GM19468 (cell line): Measurements from ENCODE around the gene SLC1A5.
A peak's percentile ranks its signal among the peaks of the same experiment; 100 is the strongest.
"Not testable (repeated sequence)": the region's sequence is repeated elsewhere in the genome, so short reads cannot be mapped to it uniquely, and the experiment has no call there.

Experiments
- ATAC-seq: cut with Tn5 transposase; IDR thresholded peaks from one replicate; pipeline ENCODE4 v1.9.1; 2021; ENCODE audit warnings: mild to moderate bottlenecking, moderate library complexity, moderate number of reproducible peaks; ENCODE audit not compliant: unreplicated experiment; ENCODE audit errors: extremely low read depth

The SLC1A5 gene

DNA sequence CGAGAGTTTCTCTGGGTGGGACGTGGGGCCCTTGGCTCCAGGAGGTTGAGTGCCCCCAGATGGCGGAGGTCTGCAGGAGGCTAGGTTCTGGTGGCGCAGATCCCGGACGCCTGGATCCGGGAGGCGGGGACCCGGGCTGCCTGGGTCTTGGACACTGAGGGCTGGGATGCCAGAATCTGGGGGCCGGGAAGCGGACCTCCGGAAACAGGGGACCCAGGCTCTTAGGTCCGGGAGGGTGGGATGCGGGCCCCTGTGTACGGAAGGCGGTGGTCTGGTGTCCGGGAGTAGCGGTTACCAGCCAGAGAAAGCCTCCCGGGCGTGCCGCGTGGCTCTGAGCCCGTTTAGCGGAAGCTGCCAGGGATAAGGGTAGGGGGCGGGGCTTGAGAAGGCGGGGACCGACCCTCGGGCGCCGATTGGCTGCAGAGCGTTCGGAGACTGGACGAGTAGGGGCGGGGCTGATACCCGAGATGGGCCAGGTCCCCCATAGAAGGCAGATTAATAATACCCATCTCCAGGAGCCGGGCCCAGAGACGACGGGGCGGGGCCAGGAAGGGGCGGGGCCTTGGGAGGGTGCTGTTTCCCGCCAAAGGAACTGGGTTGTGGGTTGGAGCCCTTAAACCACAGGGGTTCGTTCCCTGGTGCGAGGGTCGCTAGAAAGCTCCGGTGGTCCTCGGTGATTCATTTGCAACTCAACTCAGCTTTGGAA, at the start of gene SLC1A5:
SLC1A5 (minus strand) TSS at position 333 of the 706 bp plus-strand sequence. CDS start 629 bp downstream, outside the sequence.
- ATAC-seq = peak; percentile 28

DNA sequence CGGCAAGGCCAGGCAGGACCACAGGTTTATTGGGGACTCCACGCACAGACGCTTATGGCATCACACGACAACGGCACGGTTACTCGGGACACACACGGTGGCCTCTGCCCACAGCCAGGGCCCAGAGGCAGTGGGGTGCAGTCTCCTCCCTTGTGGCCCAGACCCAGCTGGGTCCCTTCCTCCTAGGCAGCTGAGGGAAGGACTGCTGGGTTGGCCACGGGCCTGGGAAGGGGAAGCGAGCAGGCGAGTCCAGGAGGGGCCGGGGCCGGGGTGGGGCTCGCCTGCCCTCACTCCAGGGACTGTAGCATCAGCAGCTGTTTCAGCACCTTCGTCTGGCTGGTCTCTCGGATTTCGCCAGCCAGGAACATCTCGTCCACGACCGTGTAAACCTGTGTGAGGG, 49.8 kb upstream of the SLC1A5 start:
- ATAC-seq = no peak

DNA sequence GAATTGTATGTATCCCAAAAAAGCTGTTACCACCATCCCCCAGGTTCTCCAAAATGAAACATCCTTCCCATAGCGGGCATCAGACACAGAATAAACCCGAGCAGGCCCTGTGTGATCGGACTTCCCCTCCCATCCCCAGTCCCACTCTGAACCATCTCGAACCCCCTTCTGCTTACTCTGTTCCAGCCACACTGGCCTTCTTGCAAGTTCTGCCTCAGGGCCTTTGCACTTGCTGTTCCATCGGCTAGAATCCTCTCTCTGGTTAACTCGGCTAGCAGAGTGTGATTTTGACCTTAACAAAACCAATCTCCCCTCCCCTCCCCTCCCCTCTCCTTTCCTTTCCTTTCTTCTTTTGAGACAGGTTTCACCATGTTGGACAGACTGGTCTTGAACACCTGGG, 46.6 kb upstream of the SLC1A5 start:
- ATAC-seq = no peak

DNA sequence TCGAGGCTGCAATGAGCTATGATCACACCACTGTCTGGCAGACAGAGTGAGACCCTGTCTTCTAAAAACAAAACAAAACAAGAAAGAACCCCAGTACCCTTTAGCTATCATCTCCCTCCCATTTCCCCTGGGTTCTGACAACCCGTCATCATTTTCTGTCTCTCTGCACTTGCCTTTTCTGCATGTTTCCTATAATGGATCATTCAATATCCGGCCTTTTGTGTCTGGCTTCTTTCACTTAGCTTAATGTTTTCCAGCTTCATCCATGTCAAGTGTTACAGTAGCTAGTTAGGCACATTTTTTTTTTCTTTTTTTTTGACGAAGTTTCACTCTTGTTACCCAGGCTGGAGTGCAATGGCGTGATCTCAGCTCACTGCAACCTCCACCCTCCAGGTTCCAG, 45.7 kb upstream of the SLC1A5 start:
- no peak for ATAC-seq

- ATAC-seq = no peak
Measured at GRCh38 chr19:46830864-46831263, 42.5 kb upstream of the SLC1A5 start.

DNA sequence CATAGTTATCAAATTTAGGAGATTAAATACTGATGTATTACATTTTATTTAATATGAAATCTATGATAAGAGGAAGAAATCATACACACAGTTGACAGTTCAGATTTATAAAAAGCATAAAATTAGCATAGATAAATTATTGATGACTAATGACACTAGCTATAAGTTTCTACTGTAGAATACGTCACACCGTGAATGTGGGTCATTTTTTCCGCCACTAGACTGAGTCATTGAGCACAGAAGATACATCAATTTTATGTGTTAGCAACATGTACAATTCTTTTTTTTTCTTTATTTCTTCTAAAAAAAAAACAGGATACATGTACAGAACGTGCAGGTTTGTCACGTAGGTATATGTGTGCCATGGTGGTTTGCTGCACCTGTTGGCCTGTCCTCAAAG, 40.1 kb upstream of the SLC1A5 start:
- ATAC-seq = no peak

GRCh38 chr19:46825731-46826055, 37.3 kb upstream of the SLC1A5 start:
- ATAC-seq = no peak

- no peak for ATAC-seq
Measured at GRCh38 chr19:46824890-46825730, 36.7 kb upstream of the SLC1A5 start.

GRCh38 chr19:46823049-46823448, 34.7 kb upstream of the SLC1A5 start:
- no peak for ATAC-seq

GRCh38 chr19:46822410-46822787, 34.0 kb upstream of the SLC1A5 start:
- not testable (repeated sequence) for ATAC-seq

DNA sequence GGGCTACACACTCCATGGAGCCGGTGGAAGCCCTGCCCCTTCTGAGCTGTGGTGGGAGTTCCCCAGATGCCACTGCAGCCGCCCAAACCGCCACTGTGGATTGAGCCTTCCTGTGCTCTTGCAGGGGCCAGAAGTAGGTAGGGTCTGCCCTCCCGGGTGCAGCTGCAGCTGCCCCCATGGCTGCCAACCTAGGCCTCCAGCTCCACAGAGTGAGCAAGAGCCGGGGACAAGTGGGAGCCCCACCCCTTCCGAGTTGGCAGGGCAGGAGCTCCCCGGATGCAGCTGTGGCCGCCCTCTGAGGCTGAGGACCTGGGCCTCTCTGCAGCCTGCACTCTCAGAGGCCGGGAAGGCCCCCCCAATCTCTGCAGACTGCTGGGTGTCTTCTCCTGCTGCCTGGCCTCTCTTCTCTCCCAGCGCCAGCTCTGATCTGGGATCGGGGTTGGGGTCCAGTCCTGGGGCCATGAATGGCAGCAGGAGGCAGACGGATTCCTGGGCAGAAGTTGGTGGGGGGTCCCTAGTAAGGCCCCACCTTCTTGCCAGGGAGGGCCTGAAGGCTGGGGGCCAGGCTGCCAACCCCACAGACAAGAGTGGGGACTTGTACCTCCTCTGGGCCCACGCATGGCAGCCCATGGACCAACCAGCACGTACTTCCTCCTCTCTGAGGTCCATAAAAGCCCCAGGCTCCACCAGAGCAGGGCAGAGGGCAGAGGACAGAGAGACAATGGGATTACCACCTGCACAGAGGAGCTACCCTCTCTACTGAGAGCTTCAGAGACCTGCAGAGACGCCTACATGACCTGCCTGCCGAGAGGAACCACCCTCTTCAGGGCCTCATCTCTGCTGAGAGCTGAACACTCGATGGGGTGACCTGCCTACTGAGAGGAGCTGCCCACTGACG, 33.4 kb upstream of the SLC1A5 start:
- ATAC-seq = no peak

- no peak for ATAC-seq
Measured at GRCh38 chr19:46818812-46819211, 30.4 kb upstream of the SLC1A5 start.

DNA sequence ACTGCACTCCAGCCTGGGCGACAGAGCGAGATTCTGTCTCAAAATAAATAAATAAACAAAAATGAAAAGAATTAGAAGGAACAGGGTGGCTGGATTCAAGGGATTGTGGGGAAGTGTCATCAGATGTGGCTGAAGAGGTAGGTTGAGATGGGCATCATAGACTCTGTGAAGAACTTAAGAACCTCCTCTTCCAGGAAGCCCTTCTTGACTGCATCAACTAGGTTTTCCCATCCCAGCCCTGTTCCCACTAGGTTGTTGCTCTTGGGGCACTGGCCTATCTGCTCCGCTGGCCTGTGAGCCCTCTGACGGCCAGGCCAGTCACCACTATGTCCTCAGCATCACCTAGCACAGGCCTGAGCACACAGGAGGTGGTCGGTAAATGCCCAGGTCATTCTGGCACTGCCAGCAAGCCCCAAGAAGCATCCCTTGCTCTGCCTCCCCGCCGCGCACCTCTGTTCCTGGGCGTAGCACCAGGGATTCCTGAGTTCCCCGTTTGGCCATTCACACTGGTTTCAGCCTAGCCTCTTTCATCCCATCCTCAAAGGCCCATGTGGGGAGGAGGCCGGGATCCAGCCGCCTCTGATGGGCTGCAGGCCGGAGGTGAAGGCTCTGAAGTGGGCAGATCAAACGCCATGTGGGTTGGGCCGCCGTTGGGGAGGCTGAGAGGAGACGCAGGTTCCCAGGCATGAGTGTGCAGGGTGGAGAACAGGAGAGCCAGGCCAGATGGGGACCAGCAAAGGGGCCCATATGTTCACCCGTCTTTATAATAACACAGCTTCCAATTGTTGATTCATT, 27.6 kb upstream of the SLC1A5 start:
- ATAC-seq = no peak

DNA sequence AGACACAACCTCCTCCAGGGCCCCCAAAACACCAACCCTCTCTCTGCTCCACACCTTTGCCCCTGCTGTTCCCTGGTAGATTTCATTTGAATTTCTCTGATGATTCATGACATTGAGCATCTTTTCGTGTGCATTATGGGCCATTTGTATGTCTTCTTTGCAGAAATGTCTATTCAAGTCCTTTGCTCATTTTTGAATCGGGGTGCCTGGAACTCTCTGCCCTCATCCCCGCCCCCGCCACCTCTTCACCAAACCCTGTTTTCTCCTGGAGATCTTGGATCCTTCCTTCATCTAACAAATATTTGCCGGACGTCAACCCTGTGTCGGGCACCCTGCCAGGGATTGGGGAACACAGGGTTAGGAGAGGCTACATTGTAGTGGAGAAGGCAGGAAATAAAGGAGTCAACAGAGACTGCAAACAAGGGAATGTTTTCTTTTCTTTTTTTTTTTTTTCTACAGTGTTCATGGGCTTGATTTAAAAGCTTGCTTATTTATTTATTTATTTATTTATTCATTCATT, 25.5 kb upstream of the SLC1A5 start:
- no peak for ATAC-seq

- no peak for ATAC-seq
Measured at GRCh38 chr19:46812977-46813838, 24.8 kb upstream of the SLC1A5 start.

- ATAC-seq = no peak
Measured at GRCh38 chr19:46809534-46810272, 21.3 kb upstream of the SLC1A5 start.

DNA sequence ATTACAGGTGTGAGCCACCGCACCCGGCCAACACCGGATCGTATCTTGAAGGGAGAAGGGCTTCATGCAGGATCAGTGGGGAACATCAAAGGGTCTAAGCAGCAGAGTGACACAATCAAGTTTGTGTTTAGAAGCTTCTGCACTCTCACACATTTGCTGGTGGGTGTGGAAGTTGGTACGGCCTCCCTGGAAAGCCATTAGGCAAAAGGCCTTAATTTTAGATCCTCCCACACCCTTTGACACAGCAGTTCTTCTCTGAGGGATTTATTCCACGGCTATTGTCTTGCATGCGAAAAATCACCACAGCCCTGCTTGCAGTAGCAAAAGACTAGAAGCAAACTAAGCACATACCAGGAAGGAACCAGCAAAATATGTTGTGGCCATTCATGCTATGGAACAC, 18.3 kb upstream of the SLC1A5 start:
- ATAC-seq = no peak

GRCh38 chr19:46804432-46804831, 16.0 kb upstream of the SLC1A5 start:
- ATAC-seq = not testable (repeated sequence)
